Erythroblast (primary cell): Measurements from ENCODE around the gene IQSEC2.

ENCODE experiments used
- GATA1 ChIP-seq: IDR thresholded peaks from 2 replicates; pipeline ENCODE4 v1.6.1; 2011; ENCODE audit warnings: low read depth, mild to moderate bottlenecking, control low read depth, low read length, moderate library complexity
- POLR2A ChIP-seq: IDR thresholded peaks from 2 replicates; pipeline ENCODE4 v1.6.1; 2011; ENCODE audit warnings: mild to moderate bottlenecking, low read length

- TF ChIP-seq POLR2A (no peak), GATA1 (no peak)
Observed at GRCh38 chrX:53317365-53318069, 36.1 kb upstream of the IQSEC2 start.
